ENCODE data around the gene IL1RAPL2. TPM values are rescaled to one million over a fixed set of nuclear protein-coding genes. Genes with fewer than 3 reads are reported as not detected.

Gene IL1RAPL2
- total RNA-seq, 1 donor from 2014 or later, result 0.58 TPM

DNA sequence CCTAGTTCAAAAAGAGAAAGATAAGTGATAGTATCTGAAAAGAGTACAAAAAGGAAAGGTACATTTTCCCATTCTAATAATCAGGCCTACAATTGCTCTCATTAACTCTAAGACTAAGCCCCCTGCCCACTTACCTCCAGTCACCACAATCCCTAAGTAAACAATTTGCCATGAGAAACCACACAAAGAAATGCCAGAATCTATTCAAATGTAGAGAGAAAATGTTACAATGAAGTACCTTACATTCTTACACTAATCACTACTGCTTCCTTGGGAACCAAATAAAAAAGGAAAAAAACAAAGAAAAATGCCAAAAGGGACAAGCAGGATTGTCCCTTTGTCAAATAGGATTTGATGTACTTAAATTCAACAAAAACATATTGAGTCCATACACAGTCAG is 1068.2 kb downstream of the IL1RAPL2 start:
- peaks cover 12% of the 10 kb centered on the region for H3K9me3 Mint-ChIP-seq
- H3K36me3 Mint-ChIP-seq (ENCODE audit: low read depth), result no peaks in the 10 kb centered on the region
- no peaks in the 10 kb centered on the region for H3K27me3 Mint-ChIP-seq (ENCODE audit: low read depth)
- no peak for DNase-seq (ENCODE audit: low read depth, low spot score)
- peaks cover 10% of the 10 kb centered on the region for H3K4me1 Mint-ChIP-seq
- TF ChIP-seq, protein P1, sequence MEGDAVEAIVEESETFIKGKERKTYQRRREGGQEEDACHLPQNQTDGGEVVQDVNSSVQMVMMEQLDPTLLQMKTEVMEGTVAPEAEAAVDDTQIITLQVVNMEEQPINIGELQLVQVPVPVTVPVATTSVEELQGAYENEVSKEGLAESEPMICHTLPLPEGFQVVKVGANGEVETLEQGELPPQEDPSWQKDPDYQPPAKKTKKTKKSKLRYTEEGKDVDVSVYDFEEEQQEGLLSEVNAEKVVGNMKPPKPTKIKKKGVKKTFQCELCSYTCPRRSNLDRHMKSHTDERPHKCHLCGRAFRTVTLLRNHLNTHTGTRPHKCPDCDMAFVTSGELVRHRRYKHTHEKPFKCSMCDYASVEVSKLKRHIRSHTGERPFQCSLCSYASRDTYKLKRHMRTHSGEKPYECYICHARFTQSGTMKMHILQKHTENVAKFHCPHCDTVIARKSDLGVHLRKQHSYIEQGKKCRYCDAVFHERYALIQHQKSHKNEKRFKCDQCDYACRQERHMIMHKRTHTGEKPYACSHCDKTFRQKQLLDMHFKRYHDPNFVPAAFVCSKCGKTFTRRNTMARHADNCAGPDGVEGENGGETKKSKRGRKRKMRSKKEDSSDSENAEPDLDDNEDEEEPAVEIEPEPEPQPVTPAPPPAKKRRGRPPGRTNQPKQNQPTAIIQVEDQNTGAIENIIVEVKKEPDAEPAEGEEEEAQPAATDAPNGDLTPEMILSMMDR (conservative IDR thresholded peaks at IDR 0.05), result no peak
- H3K27ac Mint-ChIP-seq (ENCODE audit: unreplicated experiment), result no peak overlapping the region
- H3K4me3 Mint-ChIP-seq, result no peak overlapping the region

DNA sequence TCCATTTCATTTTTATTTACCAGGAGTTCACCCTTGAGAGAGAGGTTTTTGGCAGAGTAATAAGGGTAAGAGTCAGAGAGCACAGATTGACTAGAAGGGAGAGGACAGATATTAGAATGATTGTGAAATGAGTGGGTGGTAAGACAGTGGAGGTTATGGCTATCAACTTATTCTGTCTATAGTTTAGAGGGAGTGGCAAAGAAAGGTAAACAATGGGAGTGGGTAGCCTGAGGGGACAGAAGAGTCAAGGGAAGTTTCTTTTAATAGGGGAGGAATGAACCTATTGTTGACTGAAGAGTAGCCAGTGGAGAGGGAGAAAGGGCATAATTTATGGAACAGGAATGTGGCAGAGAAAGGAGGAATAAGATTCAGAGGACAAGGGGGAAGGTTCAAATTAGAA is 1069.8 kb downstream of the IL1RAPL2 start:
- H3K36me3 Mint-ChIP-seq (ENCODE audit: low read depth), result no peaks in the 10 kb centered on the region
- H3K27me3 Mint-ChIP-seq (ENCODE audit: low read depth), result no peaks in the 10 kb centered on the region
- TF ChIP-seq, protein P1 (conservative IDR thresholded peaks at IDR 0.05), result no peak
- no peak for DNase-seq (ENCODE audit: low read depth, low spot score)
- peaks cover 10% of the 10 kb centered on the region for H3K4me1 Mint-ChIP-seq
- H3K9me3 Mint-ChIP-seq, result peaks cover 10% of the 10 kb centered on the region
- H3K27ac Mint-ChIP-seq (ENCODE audit: unreplicated experiment), result no peak overlapping the region
- H3K4me3 Mint-ChIP-seq, result no peak overlapping the region

DNA sequence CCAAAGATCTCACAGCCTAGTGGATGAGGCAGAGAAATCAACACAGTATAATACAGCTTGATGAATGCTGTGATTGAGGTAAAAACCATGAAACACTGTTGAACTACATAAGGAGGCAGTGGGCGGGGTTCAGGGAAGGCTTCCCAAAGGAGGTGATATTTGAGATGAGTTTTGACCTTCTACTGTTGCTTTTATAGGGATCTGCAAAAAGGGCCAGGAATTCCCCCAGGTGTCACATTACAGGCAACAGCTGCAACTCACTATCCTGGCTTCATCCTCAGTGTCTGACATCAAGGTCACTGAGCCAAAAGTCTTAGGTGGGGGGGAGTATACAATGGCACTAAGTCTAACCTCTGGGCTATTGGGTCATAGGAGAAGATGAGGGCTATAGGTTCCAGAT is 1070.7 kb downstream of the IL1RAPL2 start:
- H3K27me3 Mint-ChIP-seq (ENCODE audit: low read depth), result no peaks in the 10 kb centered on the region
- H3K4me3 Mint-ChIP-seq, result no peak overlapping the region
- peaks cover 10% of the 10 kb centered on the region for H3K4me1 Mint-ChIP-seq
- TF ChIP-seq, protein P1 (conservative IDR thresholded peaks at IDR 0.05), result no peak
- H3K36me3 Mint-ChIP-seq (ENCODE audit: low read depth), result no peaks in the 10 kb centered on the region
- DNase-seq (ENCODE audit: low read depth, low spot score), result no peak
- H3K27ac Mint-ChIP-seq (ENCODE audit: unreplicated experiment), result no peak overlapping the region
- H3K9me3 Mint-ChIP-seq, result peaks cover 10% of the 10 kb centered on the region

DNA sequence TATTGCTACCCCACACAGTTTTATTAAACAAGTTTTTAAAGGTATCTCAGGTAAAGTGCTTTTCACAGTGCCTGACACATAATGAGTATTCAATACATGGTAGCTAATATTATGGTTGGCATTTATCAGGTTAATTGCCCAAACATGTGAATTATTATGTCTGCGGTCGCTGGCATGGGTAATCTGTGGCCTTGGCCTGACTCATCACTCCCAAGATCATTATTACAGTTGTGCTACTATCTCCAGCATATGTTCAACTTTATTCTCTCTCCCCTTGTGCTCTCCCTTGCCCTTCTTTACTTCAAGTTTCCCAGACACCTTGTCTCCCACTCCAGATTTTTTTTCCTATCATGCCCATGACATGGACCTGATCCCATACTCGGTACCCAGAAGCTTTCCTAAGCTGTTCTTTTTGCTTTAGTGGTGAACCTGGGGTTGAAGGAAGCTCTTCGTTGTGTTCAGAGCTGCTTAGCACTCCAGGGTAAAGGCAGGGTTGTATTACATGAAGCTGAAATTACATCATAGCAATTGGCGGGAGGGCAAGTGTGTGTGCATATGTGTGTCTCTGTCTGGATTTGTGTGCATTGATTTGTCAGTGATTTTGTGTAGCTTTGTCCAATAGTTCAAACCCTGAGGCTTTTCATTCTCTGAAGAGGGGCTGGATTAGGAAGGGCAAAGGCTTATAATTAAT is 1079.8 kb downstream of the IL1RAPL2 start:
- H3K4me3 Mint-ChIP-seq, result no peak overlapping the region
- no peaks in the 10 kb centered on the region for H3K36me3 Mint-ChIP-seq (ENCODE audit: low read depth)
- H3K4me1 Mint-ChIP-seq, result peaks cover 5% of the 10 kb centered on the region
- H3K27me3 Mint-ChIP-seq (ENCODE audit: low read depth), result no peaks in the 10 kb centered on the region
- no peak overlapping the region for H3K27ac Mint-ChIP-seq (ENCODE audit: unreplicated experiment)
- peaks cover 10% of the 10 kb centered on the region for H3K9me3 Mint-ChIP-seq
- TF ChIP-seq, protein P1 (conservative IDR thresholded peaks at IDR 0.05), result no peak
- no peak for DNase-seq (ENCODE audit: low read depth, low spot score)

DNA sequence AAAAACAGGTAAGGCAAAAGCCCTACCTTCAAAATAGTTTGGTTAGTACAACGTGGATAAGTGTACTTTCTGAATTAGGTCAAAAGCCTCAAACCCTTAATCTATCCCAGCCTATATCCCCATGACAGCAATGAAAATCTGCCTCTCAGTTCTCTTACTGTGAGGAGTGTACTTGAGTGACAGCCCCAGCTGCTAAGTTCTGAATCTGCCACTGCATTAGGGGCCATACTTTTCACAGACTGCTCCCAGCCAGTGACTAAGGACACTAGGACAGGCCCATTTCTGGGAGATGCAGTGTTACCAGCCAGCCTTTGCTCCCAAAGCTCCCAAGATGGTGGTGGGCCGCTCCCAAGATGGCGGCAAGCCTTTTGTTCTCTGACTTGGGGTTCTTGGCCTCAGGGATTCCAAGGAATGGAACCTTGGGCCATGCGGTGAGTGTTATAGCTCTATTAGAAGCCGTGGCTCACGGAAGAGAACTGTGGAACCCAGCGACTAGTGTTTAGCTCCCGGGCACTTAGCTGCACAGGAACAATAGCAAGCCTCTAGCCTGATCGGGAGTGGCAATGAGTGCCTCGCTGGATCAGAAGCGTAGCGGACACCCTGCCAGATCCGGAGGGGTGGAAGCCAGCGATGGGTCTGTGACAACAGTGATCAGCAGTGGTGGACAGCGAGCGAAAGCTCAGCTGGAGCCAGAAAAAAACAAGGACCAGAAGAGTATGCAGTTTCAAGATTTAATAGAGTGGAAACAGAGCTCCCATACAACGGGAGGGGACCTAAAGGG is 1080.8 kb downstream of the IL1RAPL2 start:
- H3K27me3 Mint-ChIP-seq (ENCODE audit: low read depth), result no peaks in the 10 kb centered on the region
- TF ChIP-seq, protein P1 (conservative IDR thresholded peaks at IDR 0.05), result no peak
- no peaks in the 10 kb centered on the region for H3K36me3 Mint-ChIP-seq (ENCODE audit: low read depth)
- no peak overlapping the region for H3K4me3 Mint-ChIP-seq
- peaks cover 10% of the 10 kb centered on the region for H3K9me3 Mint-ChIP-seq
- no peak overlapping the region for H3K27ac Mint-ChIP-seq (ENCODE audit: unreplicated experiment)
- H3K4me1 Mint-ChIP-seq, result peaks cover 8% of the 10 kb centered on the region
- DNase-seq (ENCODE audit: low read depth, low spot score), result no peak
